CD4-positive, alpha-beta T cell treated with Interleukin-15 for 1 hour (primary cell): ENCODE data around the gene SPANXA2.
"Not testable (repeated sequence)": the region's sequence is repeated elsewhere in the genome, so short reads cannot be mapped to it uniquely, and the experiment has no call there.

Experiments used
- DNase-seq: peaks from one replicate; pipeline ENCODE4 v3.0.0-alpha.2; 2020

The SPANXA2 gene

GRCh38 chrX:141589408-141589807 is at the start of gene SPANXA2:
SPANXA2 (plus strand) TSS chrX:141589708; CDS start chrX:141589768, 60 bp downstream.
- not testable (repeated sequence) for DNase-seq

- DNase-seq = not testable (repeated sequence)
Measured at GRCh38 chrX:141542551-141542950, 47.0 kb upstream of the SPANXA2 start.

DNA sequence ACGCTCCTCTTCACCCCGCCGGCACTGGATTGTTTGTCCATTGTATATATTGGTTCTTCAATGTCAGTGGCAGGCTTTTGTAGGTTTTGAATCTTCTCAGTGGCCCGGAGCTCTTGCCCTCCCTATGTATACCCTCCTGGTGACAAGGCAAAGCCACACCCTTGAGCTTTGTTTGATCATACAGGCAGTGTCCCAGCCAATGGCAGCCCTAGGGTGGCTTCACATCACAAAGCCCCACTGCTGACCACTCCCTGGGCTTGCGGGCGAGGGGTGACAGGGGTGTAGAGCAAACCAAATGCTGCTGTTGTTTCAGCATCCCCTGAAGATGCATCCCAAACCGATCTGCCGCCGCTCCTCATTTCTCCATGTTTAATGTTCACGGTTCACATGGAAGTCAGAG is 4.9 kb upstream of the SPANXA2 start, which contains the start of gene SPANXA1:
Gene SPANXA1, minus strand, starts transcription at position 101 of the 400 bp plus-strand sequence. Its CDS starts 60 bp downstream, at position 41.
- not testable (repeated sequence) for DNase-seq

DNA sequence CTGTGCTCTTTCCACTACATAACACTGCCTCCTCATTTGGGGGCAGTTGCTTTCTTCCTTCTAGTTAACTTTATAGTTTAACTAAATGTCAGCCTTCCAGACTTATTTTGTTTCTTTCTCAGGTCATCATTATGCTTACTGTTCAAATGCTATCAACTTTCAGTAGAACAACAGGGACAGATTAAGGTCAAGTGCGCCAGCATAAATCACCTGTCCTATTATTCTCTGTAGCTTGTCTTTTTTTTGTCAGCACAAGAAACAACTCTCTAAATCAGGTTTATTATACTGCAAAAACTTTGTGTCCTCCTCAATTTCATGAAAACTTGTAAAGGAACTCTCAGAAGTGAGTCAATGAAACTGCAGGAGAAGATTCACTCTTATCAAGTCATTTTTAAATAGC is 19.6 kb downstream of the SPANXA2 start:
- DNase-seq = no peak

DNA sequence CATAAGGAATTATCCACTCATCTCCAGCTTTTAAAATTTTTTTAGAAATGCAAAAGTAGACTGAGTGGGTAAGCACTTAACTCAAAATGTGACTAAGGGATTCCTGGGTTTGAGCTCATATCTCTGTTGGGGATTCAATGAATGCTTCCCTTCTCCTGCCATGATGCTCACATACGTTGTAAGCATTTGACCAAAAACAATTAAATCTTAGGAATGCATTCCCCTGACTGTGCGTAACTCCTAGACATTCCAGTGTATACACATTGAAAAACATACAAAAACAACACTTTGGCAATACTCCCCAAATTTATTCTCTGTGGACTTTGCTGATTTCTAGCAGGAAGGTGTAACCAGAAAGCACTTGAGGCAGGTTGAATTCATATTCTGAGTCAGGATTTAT is 29.8 kb downstream of the SPANXA2 start:
- no peak for DNase-seq

DNA sequence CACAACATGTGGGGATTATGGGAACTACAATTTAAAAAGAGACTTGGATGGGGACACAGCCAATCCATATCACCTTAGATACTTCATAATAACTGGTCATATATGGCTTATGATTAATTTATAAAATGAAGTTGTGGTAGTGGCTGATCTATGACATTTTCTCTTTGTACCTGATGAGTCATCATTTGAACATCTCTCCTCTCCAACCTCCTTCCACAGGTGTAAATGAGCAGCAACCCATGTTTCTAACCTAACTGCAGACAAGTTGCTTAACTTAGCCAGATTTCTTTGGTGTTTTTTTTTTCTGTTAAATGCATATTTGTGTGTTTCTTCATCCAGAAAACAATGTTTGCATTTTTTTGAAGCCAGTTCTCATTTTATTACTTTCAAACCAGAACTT is 42.6 kb downstream of the SPANXA2 start:
- DNase-seq = no peak

DNA sequence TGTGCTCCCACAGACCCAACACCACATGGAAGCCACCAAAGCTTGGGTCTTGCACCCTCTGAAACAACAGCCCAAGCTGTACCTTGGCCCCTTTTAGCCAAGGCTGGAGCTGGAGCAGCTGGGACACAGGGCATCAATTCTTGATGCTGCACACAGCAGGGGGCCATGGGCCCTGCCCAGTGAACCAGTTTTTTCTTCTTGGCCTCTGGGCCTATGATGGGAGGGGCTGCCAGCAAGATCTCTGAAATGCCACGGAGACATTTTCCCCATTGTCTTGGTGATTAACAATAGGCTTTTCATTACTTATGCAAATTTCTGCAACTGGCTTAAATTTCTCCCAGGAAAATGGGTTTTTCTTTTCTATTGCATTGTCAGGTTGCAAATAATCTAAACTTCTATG is 49.0 kb downstream of the SPANXA2 start:
- DNase-seq = no peak
